Measurements from ENCODE around the gene EIF5A. TPM values are rescaled to one million over a fixed set of nuclear protein-coding genes. Genes with fewer than 3 reads are reported as not detected.

The EIF5A gene
- total and polyA plus RNA-seq, 9 of the 15 experiments (the other 6 are each of a cell fraction or from before 2014, with no cell fraction given), result 22.9 to 1,163 (median 772) TPM

DNA sequence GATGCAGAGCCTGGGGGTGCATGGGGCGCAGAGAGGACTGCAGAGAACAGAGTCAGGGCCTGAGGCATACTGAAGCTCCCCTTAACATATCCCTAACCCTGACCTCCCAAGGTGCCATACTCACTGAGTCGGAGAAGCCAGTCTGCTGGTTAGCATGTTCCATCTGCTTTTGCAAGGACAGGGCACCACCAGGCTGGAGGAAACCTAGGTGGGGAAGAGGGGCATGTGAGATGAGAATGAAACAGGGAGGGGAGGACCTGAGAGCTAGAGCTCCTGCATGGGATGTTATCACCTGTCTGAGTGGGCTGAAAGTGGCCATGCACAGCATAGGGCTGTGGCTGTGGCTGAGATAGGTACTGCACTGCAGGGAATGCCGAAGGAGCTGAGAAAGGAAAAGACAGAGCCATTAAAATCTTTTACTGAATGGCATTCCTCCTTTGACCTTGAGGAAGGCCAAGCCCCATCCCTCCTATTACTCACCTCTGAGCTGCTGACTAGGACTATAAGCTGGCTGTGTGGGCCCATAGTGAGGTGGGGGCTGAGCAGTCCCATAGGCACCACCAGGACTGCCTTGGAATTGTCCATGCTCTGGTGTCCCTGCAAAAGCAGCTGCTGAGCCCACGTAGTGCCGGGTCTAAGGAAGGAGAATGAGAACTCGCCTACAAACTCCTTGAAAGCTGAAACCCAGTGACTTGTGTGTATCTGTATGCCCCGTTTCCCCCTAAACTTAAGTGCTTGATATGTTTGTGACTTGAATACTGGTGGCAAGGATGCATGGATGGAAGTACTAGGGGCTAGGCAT is 5.9 kb downstream of the EIF5A start (continued):
- TF ChIP-seq ZC3H4 (CRISPR knock-in tag; IDR thresholded peaks at IDR 0.05; ENCODE audit: borderline replicate concordance) (no peak), POLR2AphosphoS5 (IDR thresholded peaks at IDR 0.05; ENCODE audit: control insufficient read depth, insufficient read depth, low read depth, low read length) (peak; percentile 74; the same call in 1 of the 2 replicates), POLR2B (IDR thresholded peaks at IDR 0.05; ENCODE audit: low read depth, partially characterized antibody) (peak; percentile 76), PATZ1 (CRISPR knock-in tag; IDR thresholded peaks at IDR 0.05; ENCODE audit: borderline replicate concordance) (no peak), EP400 (IDR thresholded peaks at IDR 0.05) (no peak), ZFP91 (CRISPR knock-in tag; IDR thresholded peaks at IDR 0.05) (no peak), ZNF830 (CRISPR knock-in tag; IDR thresholded peaks at IDR 0.05) (no peak), CBX2 (IDR thresholded peaks at IDR 0.05; ENCODE audit: insufficient read depth, low read length, poor library complexity, severe bottlenecking) (no peak), GATA2 (CRISPR knock-in tag; IDR thresholded peaks at IDR 0.05) (no peak), SMARCA5 (IDR thresholded peaks at IDR 0.05) (no peak), POLR2AphosphoS2 (IDR thresholded peaks at IDR 0.05; ENCODE audit: low read length) (peak; percentile 73; the same call in 1 of the 2 replicates), HLTF (IDR thresholded peaks at IDR 0.05) (no peak), WHSC1 (IDR thresholded peaks at IDR 0.05; ENCODE audit: low read length) (no peak), ZNF766 (CRISPR knock-in tag; conservative IDR thresholded peaks at IDR 0.05) (no peak), PHB2 (IDR thresholded peaks at IDR 0.05; ENCODE audit: low read depth) (no peak), ZNF445 (CRISPR knock-in tag; IDR thresholded peaks at IDR 0.05; ENCODE audit: low read depth) (no peak), ARID3B (CRISPR knock-in tag; IDR thresholded peaks at IDR 0.05; ENCODE audit: borderline replicate concordance) (no peak), POLR2A (conservative IDR thresholded peaks at IDR 0.05) (peak; percentile 81), PML (IDR thresholded peaks at IDR 0.05; ENCODE audit: low read length) (no peak), SLC30A9 (CRISPR knock-in tag; IDR thresholded peaks at IDR 0.05) (no peak), CREBBP (IDR thresholded peaks at IDR 0.05; ENCODE audit: low read depth, low read length) (no peak), SIN3B (IDR thresholded peaks at IDR 0.05; ENCODE audit: low read depth) (no peak), ZNF3 (CRISPR knock-in tag; IDR thresholded peaks at IDR 0.05) (no peak), CBX1 (IDR thresholded peaks at IDR 0.05; ENCODE audit: low read depth) (no peak), GATAD2A (IDR thresholded peaks at IDR 0.05) (no peak)
